Osteocyte (in vitro differentiated cells): ENCODE measurements around the gene AP2A1. TPM values are rescaled to one million over a fixed set of nuclear protein-coding genes. Genes with fewer than 3 reads are reported as not detected.

Experiments
- DNase-seq: peaks from one replicate; pipeline ENCODE4 v3.0.0; 2021; ENCODE audit warnings: mixed read lengths; ENCODE audit not compliant: unreplicated experiment; ENCODE audit errors: extremely low spot score
- H3K27ac Mint-ChIP-seq: one replicate; pipeline ENCODE4 v1.8.0; 2021; ENCODE audit warnings: mild to moderate bottlenecking, mixed read lengths; ENCODE audit not compliant: unreplicated experiment
- H3K27me3 Mint-ChIP-seq: one replicate; pipeline ENCODE4 v1.8.0; 2021; ENCODE audit warnings: mixed read lengths; ENCODE audit not compliant: unreplicated experiment
- H3K36me3 Mint-ChIP-seq: one replicate; pipeline ENCODE4 v1.8.0; 2021; ENCODE audit warnings: mixed read lengths; ENCODE audit not compliant: unreplicated experiment
- H3K4me1 Mint-ChIP-seq: one replicate; pipeline ENCODE4 v1.8.0; 2021; ENCODE audit warnings: mixed read lengths; ENCODE audit not compliant: unreplicated experiment
- H3K4me3 Mint-ChIP-seq: one replicate; pipeline ENCODE4 v1.8.0; 2021; ENCODE audit warnings: mild to moderate bottlenecking, moderate library complexity, mixed read lengths; ENCODE audit not compliant: unreplicated experiment
- H3K9me3 Mint-ChIP-seq: one replicate; pipeline ENCODE4 v1.8.0; 2021; ENCODE audit warnings: mixed read lengths; ENCODE audit not compliant: unreplicated experiment
- CTCF ChIP-seq: fragments of 200-600 bp; sonication (generic); IDR thresholded peaks from 2 replicates; pipeline ENCODE4 v1.5.0; 2021; ENCODE audit warnings: antibody characterized with exemption, mild to moderate bottlenecking, moderate library complexity
- total RNA-seq: library from RNA; stranded (reverse); gene quantifications from 2 replicates; pipeline ENCODE4 v1.2.1, GENCODE V29; 2021

The AP2A1 gene
- total RNA-seq, 1 donor from 2014 or later, result 133 TPM

DNA sequence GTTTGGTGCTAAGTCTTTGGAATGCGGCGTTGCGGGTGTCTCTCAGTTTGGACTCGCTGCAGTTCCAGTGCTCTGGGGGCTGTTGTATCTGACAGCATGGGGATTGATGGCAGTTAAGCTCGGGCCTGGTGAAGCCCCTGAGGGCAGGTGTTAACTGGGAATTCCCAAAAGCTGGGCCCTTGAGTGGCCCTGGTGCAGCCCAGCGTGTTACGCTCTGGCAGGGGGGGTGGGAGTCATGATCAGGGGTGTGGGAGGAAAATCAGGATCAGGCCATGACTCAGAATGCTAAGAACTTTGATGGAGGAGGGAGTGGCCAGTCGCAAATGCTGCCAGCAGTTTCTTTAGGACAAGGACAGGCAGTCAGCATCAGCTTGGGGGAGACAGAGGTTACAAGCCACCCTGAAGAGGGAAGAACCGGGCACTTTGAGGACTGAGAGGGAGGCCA, 19.6 kb downstream of the AP2A1 start:
- H3K9me3 Mint-ChIP-seq, result no peaks in the 10 kb centered on the region
- DNase-seq, result no peak
- peak overlapping the region; percentile 65 for H3K27ac Mint-ChIP-seq
- no peak overlapping the region for H3K4me3 Mint-ChIP-seq
- no peak for TF ChIP-seq CTCF
- H3K36me3 Mint-ChIP-seq, result peaks cover 43% of the 10 kb centered on the region
- peaks cover 9% of the 10 kb centered on the region for H3K4me1 Mint-ChIP-seq
- H3K27me3 Mint-ChIP-seq, result no peaks in the 10 kb centered on the region

- Mint-ChIP-seq H3K27ac (no peak overlapping the region), H3K4me1 (peaks cover 9% of the 10 kb centered on the region), H3K27me3 (no peaks in the 10 kb centered on the region), H3K9me3 (no peaks in the 10 kb centered on the region), H3K36me3 (peaks cover 46% of the 10 kb centered on the region), H3K4me3 (no peak overlapping the region)
- no peak for TF ChIP-seq CTCF
- no peak for DNase-seq
These were observed 20.9 kb downstream of the AP2A1 start for GRCh38 chr19:49787746-49788145.

DNA sequence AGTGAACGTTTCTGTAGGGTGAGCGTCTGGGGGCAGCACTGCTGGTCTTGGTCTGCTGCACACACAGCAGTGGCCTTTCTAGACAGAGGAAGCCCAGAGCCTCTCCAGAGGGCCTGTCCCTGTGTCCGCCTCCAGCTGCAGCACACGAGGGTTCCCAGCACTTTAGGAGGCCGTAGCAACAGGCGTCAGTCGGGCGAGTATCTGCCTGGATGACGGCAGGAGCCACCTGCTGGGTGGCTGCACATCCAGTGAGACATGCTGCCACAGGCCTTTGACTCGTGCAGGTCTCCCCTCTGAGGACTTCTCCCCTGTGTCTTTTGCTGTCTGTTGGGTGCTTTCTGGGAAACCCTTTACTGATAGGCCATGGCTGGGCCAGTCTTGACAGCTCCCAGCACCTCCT, 22.1 kb downstream of the AP2A1 start:
- Mint-ChIP-seq H3K4me1 (peaks cover 9% of the 10 kb centered on the region), H3K27me3 (no peaks in the 10 kb centered on the region), H3K27ac (no peak overlapping the region), H3K36me3 (peaks cover 39% of the 10 kb centered on the region), H3K9me3 (no peaks in the 10 kb centered on the region), H3K4me3 (no peak overlapping the region)
- DNase-seq, result no peak
- no peak for TF ChIP-seq CTCF

DNA sequence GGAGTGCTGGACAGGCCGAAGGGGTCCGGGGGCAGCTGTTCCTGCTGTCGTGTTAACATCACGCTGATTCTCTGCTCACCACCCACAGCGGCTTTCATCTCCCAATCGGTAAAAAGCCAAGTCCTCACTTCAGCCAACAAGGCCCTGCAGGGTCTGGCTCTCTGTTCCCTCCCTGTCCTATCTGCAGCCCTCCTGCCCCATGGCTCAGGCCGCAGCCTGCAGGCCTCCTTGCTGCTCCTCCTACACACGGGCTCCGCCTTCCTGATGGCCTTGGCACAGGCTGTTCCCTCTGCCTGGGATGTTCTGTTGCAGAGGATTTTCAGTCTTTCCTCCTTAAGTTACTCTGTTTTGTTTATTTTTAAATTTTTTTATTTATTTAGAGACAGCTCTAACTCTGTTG, 24.1 kb downstream of the AP2A1 start:
- Mint-ChIP-seq H3K36me3 (peaks cover 30% of the 10 kb centered on the region), H3K27ac (no peak overlapping the region)
- TF ChIP-seq CTCF, result no peak

DNA sequence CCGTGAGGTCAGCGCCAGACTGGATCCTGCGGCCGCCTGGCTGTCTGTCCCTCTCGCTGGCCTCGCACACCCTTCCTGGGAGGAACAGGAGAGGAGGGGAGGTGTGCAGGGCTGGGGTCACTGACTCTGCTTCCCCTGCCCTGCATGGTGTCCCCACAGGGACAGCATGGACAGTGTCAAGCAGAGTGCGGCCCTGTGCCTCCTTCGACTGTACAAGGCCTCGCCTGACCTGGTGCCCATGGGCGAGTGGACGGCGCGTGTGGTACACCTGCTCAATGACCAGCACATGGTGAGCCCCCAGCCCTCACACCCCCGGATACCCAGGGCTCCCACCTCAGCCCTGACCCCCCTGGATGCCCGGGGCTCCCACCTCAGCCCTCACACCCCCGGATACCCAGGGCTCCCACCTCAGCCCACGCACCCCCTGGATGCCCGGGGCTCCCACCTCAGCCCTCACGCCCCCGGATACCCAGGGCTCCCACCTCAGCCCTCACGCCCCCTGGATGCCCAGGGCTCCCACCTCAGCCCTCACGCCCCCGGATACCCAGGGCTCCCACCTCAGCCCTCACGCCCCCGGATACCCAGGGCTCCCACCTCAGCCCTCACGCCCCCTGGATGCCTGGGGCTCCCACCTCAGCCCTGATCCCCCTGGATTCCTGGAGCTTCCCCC, 25.1 kb downstream of the AP2A1 start:
- H3K4me3 Mint-ChIP-seq, result no peak overlapping the region
- no peaks in the 10 kb centered on the region for H3K4me1 Mint-ChIP-seq
- no peak for DNase-seq

More for the DNA sequence above, 24.1 kb downstream of the AP2A1 start:
- H3K27me3 Mint-ChIP-seq, result no peaks in the 10 kb centered on the region
- H3K9me3 Mint-ChIP-seq, result no peaks in the 10 kb centered on the region
- no peak overlapping the region for H3K4me3 Mint-ChIP-seq
- H3K4me1 Mint-ChIP-seq, result peaks cover 9% of the 10 kb centered on the region
- DNase-seq, result no peak

More for the DNA sequence above, 25.1 kb downstream of the AP2A1 start:
- H3K27me3 Mint-ChIP-seq, result no peaks in the 10 kb centered on the region
- no peak for TF ChIP-seq CTCF
- H3K9me3 Mint-ChIP-seq, result no peaks in the 10 kb centered on the region
- H3K36me3 Mint-ChIP-seq, result peaks cover 29% of the 10 kb centered on the region
- no peak overlapping the region for H3K27ac Mint-ChIP-seq
